GM18858 (cell line): ENCODE data around the gene PIP4K2B.

ENCODE experiments used
- ATAC-seq: cut with Tn5 transposase; IDR thresholded peaks from one replicate; pipeline ENCODE4 v1.9.1; 2021; ENCODE audit not compliant: unreplicated experiment

Gene PIP4K2B

DNA sequence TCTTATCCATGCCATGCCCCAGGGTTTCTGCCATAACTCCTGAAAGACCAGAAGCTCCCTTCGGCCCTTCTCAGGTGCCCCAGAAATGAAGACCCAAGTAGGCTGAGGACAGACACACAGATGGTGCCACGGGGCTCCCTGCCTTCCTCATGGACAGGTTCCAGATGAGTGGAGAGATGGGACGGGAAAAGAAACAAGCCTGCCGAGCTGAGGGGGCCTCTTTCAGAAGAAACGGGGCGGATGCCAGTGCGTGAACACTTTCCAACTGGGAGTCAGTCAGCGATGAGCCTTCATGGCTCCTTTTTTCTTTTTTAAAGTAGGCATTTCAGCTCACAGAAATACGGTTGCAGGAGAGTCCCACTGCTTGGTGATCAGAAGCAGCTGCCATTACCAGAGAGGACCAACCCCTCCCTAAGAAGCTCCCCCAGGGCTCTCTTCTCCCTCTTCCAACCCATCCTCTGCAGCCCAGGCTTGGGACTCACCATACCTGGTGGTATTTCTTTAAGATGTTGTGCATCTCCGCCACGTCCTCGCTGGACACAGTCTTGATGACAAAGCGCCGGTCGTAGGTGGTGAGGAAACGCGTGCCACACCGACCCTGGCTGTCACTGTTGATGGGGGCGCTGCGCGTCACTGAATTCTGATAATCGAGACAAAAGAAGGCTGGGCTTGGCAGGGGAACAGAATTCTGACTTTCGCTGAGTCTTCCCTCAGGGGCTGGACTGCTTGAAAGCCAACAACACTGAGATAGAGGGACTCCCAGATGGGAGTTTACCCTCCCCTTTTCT, 19.2 kb downstream of the PIP4K2B start:
- ATAC-seq: no peak

GRCh38 chr17:38777641-38778250, 21.6 kb downstream of the PIP4K2B start:
- no peak for ATAC-seq

- no peak for ATAC-seq
Observed at GRCh38 chr17:38773258-38773657, 26.1 kb downstream of the PIP4K2B start.

GRCh38 chr17:38768417-38768816, 30.9 kb downstream of the PIP4K2B start:
- ATAC-seq: no peak

DNA sequence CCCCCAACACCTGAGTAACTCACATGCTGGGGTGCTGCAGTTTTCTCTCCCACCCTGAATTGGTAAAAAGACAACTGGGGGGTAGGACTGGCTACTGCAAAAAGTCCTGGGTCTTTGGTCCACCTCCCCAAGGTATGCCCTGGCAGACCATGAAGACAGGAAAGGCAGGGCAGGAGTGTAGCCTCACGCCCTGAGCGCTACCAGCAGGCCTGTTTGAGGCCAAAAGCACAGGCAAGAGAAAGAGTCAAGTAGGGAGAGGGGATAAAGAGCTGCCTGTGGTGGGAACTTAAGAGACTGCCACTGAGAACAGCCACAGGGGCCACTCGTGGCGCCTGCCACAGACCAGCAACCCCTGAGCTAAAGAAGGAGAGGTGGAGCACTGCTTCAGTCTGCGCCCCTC, 33.0 kb downstream of the PIP4K2B start:
- no peak for ATAC-seq

- ATAC-seq: no peak
Observed at GRCh38 chr17:38762231-38762630, 37.1 kb downstream of the PIP4K2B start.

DNA sequence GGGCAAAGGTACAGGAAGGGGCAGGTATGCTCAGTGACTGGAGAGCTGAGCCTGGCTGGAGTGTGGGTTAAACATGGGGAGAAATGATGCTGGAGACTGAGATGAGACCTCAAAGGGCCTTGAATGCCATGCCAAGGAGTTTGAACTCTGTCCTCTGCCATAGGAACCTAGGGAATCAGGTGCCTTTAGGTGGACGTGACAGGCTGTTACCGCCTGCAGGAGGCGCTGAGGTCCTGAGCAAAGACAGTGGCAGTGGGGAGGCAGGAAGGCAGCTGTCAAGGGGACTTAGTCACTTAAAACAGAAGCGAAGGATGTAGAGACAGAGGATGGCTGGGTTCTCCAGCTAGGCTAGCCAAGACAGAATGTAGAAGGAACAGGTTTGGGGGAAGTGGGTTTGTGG, 37.7 kb downstream of the PIP4K2B start:
- no peak for ATAC-seq

- ATAC-seq: no peak
Observed at GRCh38 chr17:38753071-38753506, 46.3 kb downstream of the PIP4K2B start.

- ATAC-seq: peak; percentile 62
Observed at GRCh38 chr17:38752308-38753070, 46.9 kb downstream of the PIP4K2B start, which contains the start of gene PSMB3. TSS of gene PSMB3 (plus strand) at chr17:38752741. CDS start at chr17:38752827, 86 bp downstream.

- no peak for ATAC-seq
Observed at GRCh38 chr17:38751808-38752307, 47.5 kb downstream of the PIP4K2B start.

DNA sequence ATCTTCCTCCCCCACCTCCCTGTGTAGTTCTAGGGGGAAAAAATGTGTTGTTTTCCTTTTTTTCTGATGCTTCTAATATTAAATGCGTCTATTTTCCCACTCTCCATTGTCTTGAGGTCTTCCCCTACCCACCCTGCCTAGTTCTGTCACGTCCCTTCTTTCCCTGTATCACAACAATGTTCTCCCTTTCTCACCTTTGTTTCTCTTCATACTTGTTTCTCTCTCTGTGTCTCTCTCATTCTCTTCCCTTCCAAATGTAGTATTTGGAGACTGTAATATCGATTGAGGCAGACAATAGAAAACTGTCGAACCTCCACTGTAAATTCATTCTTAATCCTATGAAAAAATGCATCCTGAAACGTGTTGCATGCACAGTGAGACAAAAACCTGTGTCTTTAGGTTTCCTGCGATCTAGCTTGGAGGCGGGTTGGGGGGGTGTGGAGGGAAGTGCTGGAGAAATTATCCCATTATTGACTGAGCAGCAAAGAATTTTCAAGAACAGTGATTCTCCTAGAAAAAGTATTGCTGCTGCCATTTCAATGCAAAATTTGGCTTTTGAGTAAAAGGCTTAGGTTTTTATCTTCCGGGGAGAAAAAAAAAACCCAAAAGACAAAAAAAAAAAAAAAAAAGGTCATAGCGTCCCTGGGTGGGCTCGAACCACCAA, 48.1 kb downstream of the PIP4K2B start:
- no peak for ATAC-seq

DNA sequence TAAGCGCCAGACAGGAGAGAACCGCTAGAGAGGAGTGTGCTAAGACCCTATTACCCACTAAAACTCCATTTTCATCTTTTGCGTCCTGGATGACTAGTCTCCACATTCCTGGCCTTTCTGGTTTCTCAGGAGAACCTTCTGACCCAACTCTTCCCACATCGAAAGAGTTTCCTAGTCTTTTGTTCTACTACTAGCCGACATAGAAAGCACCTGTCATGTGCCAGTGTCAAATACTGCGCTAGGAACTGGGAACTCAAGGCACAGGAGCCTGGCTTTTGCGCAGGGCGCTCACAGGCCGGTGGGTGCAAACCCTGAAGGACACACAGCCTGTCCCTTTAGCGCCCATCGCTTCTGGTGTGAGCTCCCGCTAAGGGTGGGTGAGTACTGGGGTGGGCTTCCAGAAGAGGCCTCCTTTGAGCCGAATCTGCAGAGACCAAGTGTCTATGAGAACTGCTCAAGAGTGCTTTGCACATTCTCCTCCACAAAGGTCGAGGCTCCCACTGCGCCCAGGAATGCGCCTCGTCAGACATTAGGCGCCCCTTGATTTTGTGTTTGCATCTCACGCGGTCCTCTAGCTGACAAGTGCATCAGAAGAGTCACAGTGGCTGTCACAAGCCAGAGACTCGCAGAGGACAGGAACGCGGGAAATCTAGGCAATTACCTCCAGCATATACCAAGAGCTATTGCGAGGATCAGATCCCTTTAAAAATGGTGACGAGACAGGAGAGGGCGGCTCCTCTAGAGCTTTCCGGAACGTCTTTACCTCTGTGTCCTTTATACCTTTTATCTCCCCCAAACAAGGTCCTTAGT, 48.8 kb downstream of the PIP4K2B start:
- ATAC-seq: no peak

- ATAC-seq: no peak
Observed at GRCh38 chr17:38750044-38750311, 49.4 kb downstream of the PIP4K2B start.

DNA sequence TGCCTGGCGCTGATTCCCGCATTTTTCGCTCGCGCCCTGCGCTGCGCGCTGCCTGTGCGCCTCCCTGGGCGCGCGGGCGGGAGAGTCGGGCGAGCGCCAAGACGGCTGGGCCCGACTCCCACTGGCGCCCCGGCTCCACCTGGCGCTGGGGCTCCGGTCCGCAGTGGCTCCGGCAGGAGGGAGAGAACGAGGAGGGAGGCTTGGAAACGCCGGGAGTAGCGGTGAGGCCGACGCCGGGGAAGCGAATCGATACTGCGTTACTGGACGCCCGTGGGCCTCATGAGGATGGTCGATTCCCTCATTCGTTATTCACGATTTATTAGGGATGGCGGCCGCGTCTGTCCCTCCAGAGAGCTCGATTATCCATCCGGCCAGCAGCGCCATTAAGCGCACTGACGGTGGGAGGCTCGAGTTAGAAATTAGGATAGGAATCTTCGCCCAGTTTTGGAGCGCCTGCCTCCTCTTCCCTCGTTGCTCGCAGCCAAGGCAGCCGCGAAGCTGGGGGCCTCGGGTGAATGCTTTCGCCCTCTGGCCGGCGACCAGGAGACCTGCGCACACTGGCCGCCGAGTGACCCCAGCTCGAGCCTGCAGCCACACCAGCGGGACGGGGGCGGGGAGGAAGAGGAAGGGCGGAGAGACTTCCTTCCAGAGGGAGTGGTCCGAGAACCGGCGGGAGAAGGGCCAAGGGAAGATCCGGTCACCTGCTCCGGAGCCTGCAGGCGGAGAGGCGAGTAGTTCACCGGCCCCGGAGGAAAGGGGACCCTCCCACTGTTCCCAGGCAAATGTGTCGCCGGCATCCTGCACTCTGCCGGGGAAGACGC, 49.9 kb downstream of the PIP4K2B start:
- no peak for ATAC-seq

DNA sequence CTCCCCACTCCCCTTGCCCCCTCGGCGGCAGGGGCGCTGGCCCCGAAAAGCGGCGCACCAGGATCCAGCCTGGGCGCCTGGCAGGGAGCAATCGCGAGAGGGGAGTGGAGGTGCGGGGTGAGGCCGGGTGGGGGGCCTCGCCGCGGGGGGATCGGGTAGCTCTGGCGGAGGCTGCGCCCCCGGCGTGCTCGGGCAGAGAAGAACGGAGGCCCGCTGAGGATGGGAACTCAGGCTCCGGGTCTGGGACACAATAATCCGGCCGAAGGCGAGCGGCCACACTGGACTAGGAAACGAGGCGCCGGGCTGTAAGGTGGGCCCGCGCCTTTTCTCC, 50.5 kb downstream of the PIP4K2B start:
- ATAC-seq: no peak

DNA sequence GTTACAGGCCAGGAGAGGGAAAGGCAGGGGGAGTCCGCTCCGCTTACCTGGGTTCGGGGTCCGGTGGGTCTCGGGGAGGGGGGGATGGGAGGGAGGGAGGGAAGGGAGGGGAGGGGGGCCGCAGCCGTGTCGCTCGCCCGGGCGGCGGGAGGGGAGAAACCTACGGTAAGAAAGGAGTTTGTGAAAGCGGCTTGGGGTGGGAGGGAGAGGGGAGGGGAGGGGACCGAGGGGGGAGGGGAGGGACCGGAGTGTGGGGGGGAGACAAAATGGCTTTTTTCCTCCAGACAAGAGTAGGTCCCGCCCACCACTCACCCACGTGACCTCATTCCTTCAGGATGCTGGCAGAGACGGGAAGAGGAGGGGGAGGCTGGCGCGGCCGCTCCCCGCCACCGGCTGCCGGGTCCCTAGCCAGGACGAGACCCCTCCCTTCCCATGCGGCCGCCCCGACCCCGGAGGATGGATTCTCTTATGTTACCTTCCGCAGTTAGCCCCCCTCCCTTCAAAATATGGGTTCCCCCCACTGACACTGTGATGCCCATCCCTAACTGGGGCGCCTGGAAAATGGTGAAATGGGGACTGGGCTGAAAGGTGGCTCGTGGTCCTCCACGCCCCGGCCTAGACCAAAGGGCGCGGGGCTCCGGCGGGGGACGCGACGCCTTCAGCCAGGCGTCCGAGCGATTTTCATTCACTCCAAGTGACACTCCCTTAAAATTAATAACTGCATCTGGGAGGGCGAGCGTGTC, 51.0 kb downstream of the PIP4K2B start, which contains the start of gene PCGF2:
Gene PCGF2, minus strand, starts transcription at position 188 of the 743 bp plus-strand sequence. CDS start 7,934 bp downstream, outside the sequence.
- no peak for ATAC-seq

GRCh38 chr17:38747463-38748148, 51.8 kb downstream of the PIP4K2B start:
- no peak for ATAC-seq

DNA sequence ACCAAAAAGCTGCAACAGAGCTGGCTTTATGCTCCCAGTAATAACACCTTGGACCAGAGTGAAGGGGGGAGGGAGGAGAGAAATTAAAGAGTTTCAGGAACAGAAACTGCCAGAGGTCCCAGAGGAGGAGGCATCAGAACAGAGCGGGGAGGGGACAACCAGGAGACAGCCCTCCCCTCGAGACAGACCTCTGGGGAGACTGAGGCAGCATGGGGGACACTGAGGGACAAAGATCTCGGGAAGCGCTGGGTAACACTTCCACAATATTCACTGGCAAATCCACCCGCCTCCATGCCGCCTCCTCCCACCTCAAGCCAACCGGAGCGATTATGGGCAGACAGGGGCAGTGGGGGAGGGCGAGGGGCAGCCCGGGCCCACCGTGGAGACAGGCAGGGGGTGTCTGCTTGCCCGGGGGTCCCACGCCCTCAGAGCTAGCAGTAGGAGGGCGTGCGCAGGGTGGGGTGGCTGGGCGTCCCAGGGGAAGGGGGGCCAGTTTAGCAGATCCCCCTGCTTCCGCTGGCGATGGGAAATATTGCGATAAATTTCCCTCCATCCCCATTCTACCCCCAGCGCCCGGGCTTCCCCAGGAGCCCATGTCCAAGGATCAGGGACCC, 52.4 kb downstream of the PIP4K2B start:
- ATAC-seq: no peak
